H1 (cell line): ENCODE measurements around the gene KAT14. TPM values are rescaled to one million over a fixed set of nuclear protein-coding genes. Genes with fewer than 3 reads are reported as not detected.

Experiments
- ATF3 ChIP-seq: IDR thresholded peaks from 2 replicates; pipeline ENCODE4 v1.6.1; 2011; ENCODE audit warnings: low read depth, mild to moderate bottlenecking, low read length; ENCODE audit not compliant: insufficient read depth
- BRCA1 ChIP-seq: IDR thresholded peaks from 2 replicates; pipeline ENCODE4 v1.6.1; 2012; ENCODE audit warnings: low read depth, low read length, improper control_type of control experiment
- CHD7 ChIP-seq: fragments of 300-600 bp; sonication (generic); IDR thresholded peaks from 2 replicates; pipeline ENCODE4 v1.7.1; 2012; ENCODE audit warnings: low read length, moderate library complexity, mild to moderate bottlenecking, inconsistent platforms; ENCODE audit not compliant: insufficient replicate concordance
- FOSL1 ChIP-seq: IDR thresholded peaks from 2 replicates; pipeline ENCODE4 v1.6.1; 2011; ENCODE audit warnings: mild to moderate bottlenecking, low read depth, low read length, moderate library complexity; ENCODE audit not compliant: insufficient read depth
- MAFK ChIP-seq: IDR thresholded peaks from 2 replicates; pipeline ENCODE4 v1.6.1; 2012; ENCODE audit warnings: low read depth, mild to moderate bottlenecking, improper control_type of control experiment, low read length
- MAX ChIP-seq: IDR thresholded peaks from 2 replicates; pipeline ENCODE4 v1.6.1; 2012; ENCODE audit warnings: inconsistent platforms
- POLR2AphosphoS5 ChIP-seq: IDR thresholded peaks from 2 replicates; pipeline ENCODE4 v1.6.1; 2011; ENCODE audit warnings: low read depth, low read length
- RNF2 ChIP-seq: fragments of 200-900, 300-1000 bp; sonication (generic); IDR thresholded peaks from 2 replicates; pipeline ENCODE4 v1.7.1; 2016; ENCODE audit warnings: borderline replicate concordance, low read depth, mild to moderate bottlenecking, antibody characterized with exemption, low read length; ENCODE audit not compliant: poor library complexity, severe bottlenecking; ENCODE audit errors: missing control alignments
- TBP ChIP-seq: IDR thresholded peaks from 2 replicates; pipeline ENCODE4 v1.6.1; 2011; ENCODE audit warnings: low read depth, low read length, improper control_type of control experiment
- TCF12 ChIP-seq: IDR thresholded peaks from 2 replicates; pipeline ENCODE4 v1.6.1; 2011; ENCODE audit warnings: low read depth, mild to moderate bottlenecking, low read length
- YY1 ChIP-seq: IDR thresholded peaks from 2 replicates; pipeline ENCODE4 v1.6.1; 2011; ENCODE audit warnings: low read depth, mild to moderate bottlenecking, low read length
- polyA plus RNA-seq, 7 experiments: library from polyadenylated mRNA; depleted of rRNA in 3 of 7; stranded (reverse) in 5 of 7; unstranded in 2 of 7; fragments of >200 nt in 5 of 7; fragments of 200-250 nt in 2 of 7; gene quantifications; 1 replicate in 5 of 7; 2 replicates in 1 of 7; 4 replicates in 1 of 7; pipeline versions ENCODE4 v1.2.1 to v1.2.3, GENCODE V29; 2011 to 2013; ENCODE audit warnings: missing spikeins in 2 of 7, mixed read lengths in 2 of 7
- total RNA-seq: library from RNA; stranded (reverse); fragmentation: NEBNext Ultra II Directional; extraction: Animal tissue kit (Norgen Biotek cat#: 25700); gene quantifications from 2 replicates; pipeline ENCODE4 v1.2.1, GENCODE V29; 2021

KAT14 gene
- total and polyA plus RNA-seq, 2 of the 8 experiments (the other 6 are each of a cell fraction or from before 2014, with no cell fraction given) = 17.3 to 29.3 TPM

GRCh38 chr20:18180815-18181214 is 43.2 kb downstream of the KAT14 start (continued):
- TF ChIP-seq CHD7 (no peak), MAX (no peak), YY1 (no peak), MAFK (no peak), RNF2 (no peak), TBP (no peak), POLR2AphosphoS5 (no peak), BRCA1 (no peak), TCF12 (no peak), ATF3 (no peak), FOSL1 (no peak)
